Hematopoietic multipotent progenitor cell treated with erythropoietin and hydrocortisone succinate and interleukin-3 and kit ligand, for 6 days (in vitro differentiated cells): Measurements from ENCODE around the gene FN3K.

Experiments used
- DNase-seq: peaks from one replicate; pipeline ENCODE4 v3.0.0-alpha.2; 2015

FN3K gene

GRCh38 chr17:82734987-82735866, at the start of gene FN3K:
Gene FN3K, plus strand, starts transcription at chr17:82735615. Its CDS starts 22 bp downstream, at chr17:82735637.
- peak; percentile 69 for DNase-seq

DNA sequence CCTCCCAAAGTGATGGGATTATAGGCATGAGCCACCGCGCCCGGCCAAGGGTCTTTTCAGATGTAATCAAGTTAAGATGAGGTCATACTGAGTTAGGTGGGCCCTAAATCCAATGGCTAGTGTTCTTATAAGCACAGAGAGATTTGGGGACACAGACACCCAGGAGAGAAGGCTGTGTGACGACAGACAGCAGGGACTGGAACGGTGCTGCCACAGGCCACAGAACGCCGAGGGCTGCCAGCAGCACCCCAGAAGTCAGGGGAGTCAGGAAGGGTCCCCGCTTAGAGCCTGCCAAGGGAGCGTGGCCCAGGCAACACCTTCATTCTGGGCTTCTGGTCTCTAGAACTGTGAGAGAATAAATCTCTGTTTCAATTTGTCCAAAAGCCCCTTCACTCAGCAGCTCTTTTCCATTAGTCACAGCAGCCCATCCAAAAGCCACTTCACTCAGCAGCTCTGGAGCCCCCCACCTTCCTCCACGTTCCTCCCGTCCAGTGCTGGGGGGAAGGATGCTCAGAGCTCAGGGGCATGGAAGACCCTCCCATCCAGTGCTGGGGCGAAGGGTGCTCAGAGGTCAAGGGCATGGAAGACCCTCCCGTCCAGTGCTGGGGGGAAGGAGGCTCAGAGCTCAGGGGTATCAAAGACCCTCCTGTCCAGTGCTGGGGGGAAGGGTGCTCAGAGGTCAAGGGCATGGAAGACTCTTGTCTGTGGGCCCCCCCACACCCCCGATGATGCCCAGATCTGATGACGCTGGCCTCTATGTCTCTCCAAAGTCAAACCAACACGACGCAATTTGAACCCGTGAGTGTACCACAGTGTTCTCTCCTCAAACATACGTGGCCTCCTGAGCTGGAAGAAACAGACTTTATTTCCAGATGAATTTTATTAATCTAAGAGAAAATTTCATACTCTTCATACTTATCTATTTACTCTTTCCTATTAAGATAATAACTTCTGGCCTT, 48.8 kb upstream of the FN3K start:
- no peak for DNase-seq

GRCh38 chr17:82687375-82687861, 48.0 kb upstream of the FN3K start:
- no peak for DNase-seq

GRCh38 chr17:82687871-82688270, 47.5 kb upstream of the FN3K start:
- DNase-seq: no peak

DNA sequence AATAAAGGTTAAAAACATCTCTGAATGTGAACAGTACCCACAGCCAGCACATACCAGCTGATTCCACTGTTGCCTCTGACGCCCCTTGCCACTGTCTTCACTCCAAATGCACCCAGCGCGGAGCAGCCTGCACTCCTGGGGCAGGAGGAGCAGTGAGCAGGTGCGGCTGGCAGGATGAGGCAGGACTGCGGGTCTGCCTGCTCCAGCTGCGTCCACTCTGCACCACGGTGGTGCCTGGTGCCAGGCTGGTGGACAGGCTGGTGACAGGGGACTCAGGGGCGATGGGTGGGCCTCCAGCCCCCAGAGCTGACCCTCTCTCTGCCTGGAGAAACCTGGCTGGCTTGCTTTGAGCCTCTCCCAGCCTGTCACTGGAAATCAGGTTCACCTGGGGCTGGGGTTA, 46.3 kb upstream of the FN3K start:
- DNase-seq: no peak

DNA sequence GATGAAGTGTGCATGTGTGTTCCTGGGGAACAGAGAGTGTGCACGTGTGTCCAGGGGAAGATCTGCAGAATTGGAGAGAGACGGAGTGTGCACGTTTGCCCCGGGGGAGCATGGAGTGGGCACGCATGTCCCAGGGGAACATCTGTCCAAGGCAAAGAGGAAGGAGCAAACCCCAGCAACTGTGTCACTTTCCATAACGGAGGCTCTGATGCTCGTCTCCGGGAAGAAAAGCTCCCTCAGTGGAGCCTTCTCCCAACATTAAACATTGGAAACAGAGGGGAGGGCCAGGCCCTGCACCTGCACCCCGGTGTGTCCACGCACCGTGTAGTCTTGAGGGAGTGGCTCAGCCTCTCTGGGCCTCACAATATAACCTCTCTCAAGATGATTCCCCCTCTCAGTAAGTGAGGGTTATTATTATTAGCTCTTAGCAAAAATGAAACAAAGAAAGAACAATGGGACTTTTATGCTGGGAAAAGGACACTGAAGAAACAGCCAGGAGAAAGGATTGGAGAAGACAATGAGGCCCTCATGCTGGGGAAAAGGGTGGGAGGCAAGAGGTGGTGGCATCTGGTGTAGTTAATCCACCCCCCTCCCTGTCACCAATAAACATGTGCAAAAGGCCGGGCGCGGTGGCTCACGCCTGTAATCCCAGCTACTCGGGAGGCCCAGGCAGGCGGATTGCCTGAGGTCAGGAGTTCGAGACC, 44.5 kb upstream of the FN3K start:
- no peak for DNase-seq

GRCh38 chr17:82691714-82692113, 43.7 kb upstream of the FN3K start:
- DNase-seq: no peak

DNA sequence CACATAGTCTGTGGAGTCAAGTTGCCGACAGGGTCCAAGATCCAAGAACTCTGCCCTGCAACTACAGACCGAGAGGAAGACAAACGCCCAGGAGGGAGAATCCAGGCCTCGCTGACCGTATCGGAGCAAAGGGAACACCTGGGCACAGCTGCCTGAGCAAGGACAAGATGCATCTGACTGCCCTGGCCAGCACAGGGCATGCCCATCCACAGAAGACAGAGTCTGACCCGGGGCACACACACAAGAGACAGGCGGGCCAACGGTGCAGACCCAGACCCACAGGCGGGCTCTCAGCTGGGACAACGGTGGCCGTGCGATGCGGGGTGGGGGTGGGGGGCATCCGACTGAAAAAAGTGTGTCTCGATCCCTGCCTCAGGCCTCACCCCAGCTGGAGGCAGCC, 43.1 kb upstream of the FN3K start:
- DNase-seq: no peak

DNA sequence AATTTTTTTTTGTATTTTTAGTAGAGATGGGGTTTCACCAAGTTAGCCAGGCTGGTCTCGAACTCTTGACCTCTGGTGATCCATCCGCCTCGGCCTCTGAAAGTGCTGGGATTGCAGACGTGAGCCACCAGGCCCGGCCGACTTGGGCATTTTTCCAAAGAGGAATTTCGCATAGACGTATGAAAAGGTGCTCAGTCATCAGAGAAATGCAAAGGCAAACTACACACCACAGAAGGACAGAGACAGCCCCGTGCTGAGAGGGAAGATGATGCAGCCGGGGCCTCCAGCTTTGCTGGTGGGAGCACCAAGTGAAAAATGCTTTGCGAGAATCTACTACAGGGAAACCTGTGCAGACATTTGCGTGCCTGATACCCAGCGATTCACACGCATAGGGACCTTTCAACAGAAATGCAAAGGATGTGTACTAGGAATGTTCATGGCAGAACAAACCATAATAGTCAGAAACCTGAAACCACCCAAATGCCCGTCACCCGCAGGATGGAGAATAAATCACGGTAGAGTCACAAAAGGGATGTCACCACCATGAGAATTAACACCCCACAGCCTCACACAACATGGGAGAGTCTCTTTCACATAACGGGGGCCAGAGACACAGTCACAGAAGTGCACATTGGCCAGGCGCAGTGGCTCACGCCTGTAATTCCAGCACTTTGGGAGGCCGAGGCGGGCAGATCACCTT, 42.1 kb upstream of the FN3K start:
- no peak for DNase-seq

GRCh38 chr17:82694647-82695046, 40.8 kb upstream of the FN3K start:
- no peak for DNase-seq

GRCh38 chr17:82696259-82696658, 39.2 kb upstream of the FN3K start:
- DNase-seq: no peak

DNA sequence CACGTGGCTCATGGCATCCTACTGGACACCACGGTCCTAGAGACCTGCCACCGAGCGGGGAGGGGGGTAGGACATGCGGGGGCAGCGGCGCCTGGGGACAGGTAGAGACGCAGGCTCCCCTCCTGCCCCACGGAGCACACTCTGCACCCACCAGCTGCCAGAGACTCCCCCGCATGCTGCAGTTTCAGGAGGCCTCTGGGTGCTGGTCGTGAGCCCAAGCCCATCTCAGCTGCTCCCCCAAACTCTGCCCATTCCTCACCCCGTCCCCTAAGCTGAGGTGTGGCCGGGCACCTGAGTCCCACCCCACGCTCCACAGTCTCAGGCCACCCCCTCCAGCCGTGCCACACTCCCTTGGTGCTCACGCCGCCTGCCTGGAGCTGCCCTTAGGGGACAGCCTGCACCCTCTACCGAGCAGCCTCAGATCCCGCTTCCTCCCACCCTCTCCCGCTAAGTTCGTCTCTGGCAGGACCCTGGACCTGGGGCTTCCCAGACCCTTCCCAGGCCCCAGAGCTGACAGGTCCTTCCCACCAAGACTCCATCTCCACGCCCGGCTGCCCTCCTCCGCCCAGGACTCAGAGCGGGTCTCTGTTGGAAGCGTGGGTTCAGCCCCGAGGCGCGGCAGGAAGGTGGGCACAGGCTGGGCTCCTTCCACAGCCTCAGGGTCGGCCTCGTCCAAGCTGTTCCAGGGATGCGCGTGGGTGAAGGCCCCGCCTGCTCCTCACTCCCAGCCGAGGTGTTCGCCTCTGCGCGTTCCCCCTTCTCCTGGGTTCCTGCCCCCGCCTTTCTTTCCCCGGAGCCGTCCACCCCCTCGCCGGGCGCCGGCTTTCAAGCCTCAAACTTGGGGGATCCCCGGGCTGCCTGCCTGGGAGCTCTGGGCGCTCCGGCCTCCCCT, 38.3 kb upstream of the FN3K start:
- DNase-seq: no peak

DNA sequence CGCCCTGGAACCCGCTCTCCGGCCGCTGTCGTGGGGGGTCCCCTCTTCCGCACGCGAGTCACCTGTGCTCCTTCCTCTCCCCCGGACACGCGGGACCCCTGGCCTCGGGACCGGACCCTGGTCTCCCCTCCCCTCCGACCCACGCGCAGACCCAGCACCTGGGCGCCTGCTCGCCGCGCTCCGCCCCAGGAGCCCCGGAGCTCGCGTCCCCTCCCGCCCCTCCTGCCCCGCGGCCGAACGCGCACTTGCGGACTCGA, 37.7 kb upstream of the FN3K start:
- no peak for DNase-seq

DNA sequence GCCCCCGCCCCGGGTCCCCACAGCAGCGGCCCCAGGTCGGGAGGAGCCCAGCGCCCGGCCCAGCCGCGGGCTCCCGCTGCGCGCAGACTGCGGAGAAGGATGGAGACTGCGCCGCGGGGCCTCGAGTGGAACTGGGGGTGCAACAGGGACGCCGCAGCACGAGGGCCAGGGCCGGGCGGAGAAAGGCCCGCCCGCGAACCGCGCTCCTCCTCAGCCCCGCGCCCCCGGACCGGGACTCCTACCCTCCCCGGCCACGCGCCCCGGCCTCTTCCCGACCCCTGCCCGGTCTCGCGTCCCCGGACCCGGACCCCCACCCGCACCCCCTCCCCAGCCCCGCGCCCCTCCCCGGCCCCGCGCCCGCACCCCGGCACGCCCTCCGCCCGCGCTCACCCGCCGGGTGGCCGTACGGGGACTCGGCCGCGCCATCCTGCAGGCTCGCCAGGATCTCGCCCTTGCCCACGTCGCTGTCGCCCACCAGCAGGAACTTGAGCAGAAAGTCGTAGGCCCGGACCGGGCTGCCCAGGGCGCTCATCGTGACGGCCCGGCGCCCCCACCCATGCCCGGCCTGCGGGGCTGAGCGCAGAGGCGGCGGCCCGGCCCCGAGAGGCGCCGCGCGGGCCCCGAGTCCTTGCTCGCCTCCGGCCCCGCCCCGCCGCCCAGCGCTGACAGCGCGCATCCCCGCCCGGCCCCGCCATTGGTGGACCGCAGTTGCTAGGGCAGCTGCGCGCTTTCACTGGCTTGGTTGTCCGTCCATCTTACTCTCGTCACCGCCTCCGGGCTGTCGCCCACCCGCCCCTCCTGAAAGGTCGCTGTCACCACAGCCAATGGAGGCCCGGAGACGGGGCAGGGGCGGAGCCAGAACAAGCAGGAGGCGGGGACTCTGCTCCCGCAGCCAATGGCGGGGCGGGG, 37.1 kb upstream of the FN3K start, which contains the start of gene RAB40B:
Gene RAB40B, minus strand, starts transcription at position 634 of the 909 bp plus-strand sequence. Its CDS starts 102 bp downstream, at position 532.
- DNase-seq: peak; percentile 99

GRCh38 chr17:82698974-82699442, 36.4 kb upstream of the FN3K start:
- peak; percentile 32 for DNase-seq

DNA sequence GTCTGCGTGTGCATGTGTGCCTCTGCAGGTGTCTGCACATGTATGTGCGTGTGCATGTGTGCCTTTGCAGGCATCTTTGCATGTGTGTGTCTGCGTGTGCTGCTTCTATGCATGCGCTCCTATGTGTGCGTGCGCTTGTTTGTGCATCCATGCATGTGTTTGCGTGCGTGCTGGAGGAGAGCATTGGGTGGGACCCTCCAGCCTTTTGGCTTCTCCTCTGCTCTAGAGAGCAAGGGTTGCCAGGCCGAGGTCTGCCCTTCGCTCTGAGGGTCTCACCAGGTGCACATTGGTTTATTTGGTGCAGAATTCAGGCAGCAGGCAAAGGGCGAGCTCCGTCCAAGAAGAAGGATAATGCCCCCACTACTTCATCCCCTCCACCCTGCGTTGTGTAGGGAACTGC, 35.9 kb upstream of the FN3K start:
- DNase-seq: no peak

GRCh38 chr17:82702231-82702927, 33.0 kb upstream of the FN3K start:
- no peak for DNase-seq

- DNase-seq: no peak
Measured at GRCh38 chr17:82703036-82703745, 32.2 kb upstream of the FN3K start.
